Progenitor cell of endocrine pancreas (in vitro differentiated cells): Measurements from ENCODE around the gene ADM5. TPM values are rescaled to one million over a fixed set of nuclear protein-coding genes. Genes with fewer than 3 reads are reported as not detected.

Experiments used
- DNase-seq: peaks from one replicate; pipeline ENCODE4 v3.0.0; 2021; ENCODE audit warnings: low spot score; ENCODE audit not compliant: unreplicated experiment
- H3K27ac Mint-ChIP-seq: 2 replicates; pipeline ENCODE4 v1.8.0; 2021; ENCODE audit warnings: mild to moderate bottlenecking, moderate library complexity, mixed read lengths
- H3K27me3 Mint-ChIP-seq: 2 replicates; pipeline ENCODE4 v1.8.0; 2021; ENCODE audit warnings: mixed read lengths
- H3K36me3 Mint-ChIP-seq: 2 replicates; pipeline ENCODE4 v1.8.0; 2022; ENCODE audit warnings: mixed read lengths; ENCODE audit not compliant: insufficient read depth
- H3K4me1 Mint-ChIP-seq: 2 replicates; pipeline ENCODE4 v1.8.0; 2021; ENCODE audit warnings: low read depth, mixed read lengths
- H3K4me3 Mint-ChIP-seq: 2 replicates; pipeline ENCODE4 v1.8.0; 2021; ENCODE audit warnings: low read depth, mild to moderate bottlenecking, moderate library complexity, mixed read lengths
- H3K9me3 Mint-ChIP-seq: 2 replicates; pipeline ENCODE4 v1.8.0; 2021; ENCODE audit warnings: low read depth, mixed read lengths
- CTCF ChIP-seq: fragments of 200-600 bp; sonication (generic); IDR thresholded peaks from one replicate; pipeline ENCODE4 v1.5.0; 2021; ENCODE audit warnings: antibody characterized with exemption, mild to moderate bottlenecking; ENCODE audit not compliant: unreplicated experiment
- total RNA-seq: library from RNA; stranded (reverse); gene quantifications from 2 replicates; pipeline ENCODE4 v1.2.1, GENCODE V29; 2021

The ADM5 gene
- total RNA-seq, 1 donor from 2014 or later, result 7.7 TPM

- Mint-ChIP-seq H3K4me1 (peaks cover 11% of the 10 kb centered on the region), H3K27me3 (no peaks in the 10 kb centered on the region), H3K36me3 (peaks cover 5% of the 10 kb centered on the region), H3K9me3 (no peaks in the 10 kb centered on the region), H3K4me3 (peak overlapping the region; percentile 80), H3K27ac (peak overlapping the region; percentile 90)
- no peak for TF ChIP-seq CTCF
- DNase-seq, result peak; percentile 41
Measured at GRCh38 chr19:49691243-49692146, 2.1 kb downstream of the ADM5 start.

- H3K36me3 Mint-ChIP-seq, result peaks cover 5% of the 10 kb centered on the region
- no peak for TF ChIP-seq CTCF
- no peaks in the 10 kb centered on the region for H3K9me3 Mint-ChIP-seq
- no peak for DNase-seq
- H3K27me3 Mint-ChIP-seq, result no peaks in the 10 kb centered on the region
- peaks cover 11% of the 10 kb centered on the region for H3K4me1 Mint-ChIP-seq
- H3K27ac Mint-ChIP-seq, result no peak overlapping the region
- H3K4me3 Mint-ChIP-seq, result peak overlapping the region; percentile 49
Measured at GRCh38 chr19:49692147-49692506, 2.7 kb downstream of the ADM5 start.

GRCh38 chr19:49696115-49696514, 6.7 kb downstream of the ADM5 start:
- H3K27ac Mint-ChIP-seq, result no peak overlapping the region
- H3K4me3 Mint-ChIP-seq, result no peak overlapping the region
- no peaks in the 10 kb centered on the region for H3K27me3 Mint-ChIP-seq
- no peaks in the 10 kb centered on the region for H3K9me3 Mint-ChIP-seq
- DNase-seq, result no peak
- H3K36me3 Mint-ChIP-seq, result peaks cover 8% of the 10 kb centered on the region
- TF ChIP-seq CTCF, result no peak
- peaks cover 1% of the 10 kb centered on the region for H3K4me1 Mint-ChIP-seq

- DNase-seq, result no peak
- Mint-ChIP-seq H3K36me3 (peaks cover 8% of the 10 kb centered on the region), H3K4me1 (peaks cover 1% of the 10 kb centered on the region), H3K9me3 (no peaks in the 10 kb centered on the region), H3K27ac (no peak overlapping the region), H3K4me3 (no peak overlapping the region), H3K27me3 (no peaks in the 10 kb centered on the region)
- no peak for TF ChIP-seq CTCF
Measured at GRCh38 chr19:49696865-49697264, 7.5 kb downstream of the ADM5 start.

GRCh38 chr19:49699364-49699763, 10.0 kb downstream of the ADM5 start:
- Mint-ChIP-seq H3K36me3 (peaks cover 6% of the 10 kb centered on the region), H3K4me1 (no peaks in the 10 kb centered on the region), H3K27me3 (no peaks in the 10 kb centered on the region), H3K27ac (no peak overlapping the region), H3K9me3 (no peaks in the 10 kb centered on the region), H3K4me3 (no peak overlapping the region)
- no peak for DNase-seq
- no peak for TF ChIP-seq CTCF
